Mesendoderm (in vitro differentiated cells): Measurements from ENCODE around the gene AKAP13.
A peak's percentile ranks its signal among the peaks of the same experiment; 100 is the strongest.

Experiments
- DNase-seq: peaks from one replicate; pipeline ENCODE4 v3.0.0; 2013
- H2AK5ac ChIP-seq: 2 replicates; pipeline ENCODE4 v1.6.1; 2013; ENCODE audit warnings: low read length, inconsistent platforms
- H2BK120ac ChIP-seq: 2 replicates; pipeline ENCODE4 v1.6.1; 2013; ENCODE audit warnings: low read depth, mild to moderate bottlenecking, low read length, moderate library complexity, mixed read lengths
- H2BK15ac ChIP-seq: replicated peaks from 2 replicates; pipeline ENCODE4 v1.6.1; 2013; ENCODE audit warnings: low read depth, mild to moderate bottlenecking, moderate library complexity
- H2BK5ac ChIP-seq: 2 replicates; pipeline ENCODE4 v1.6.1; 2013; ENCODE audit warnings: low read length, inconsistent platforms
- H3K18ac ChIP-seq: 2 replicates; pipeline ENCODE4 v1.6.1; 2013; ENCODE audit warnings: mild to moderate bottlenecking, low read length, mixed read lengths
- H3K23ac ChIP-seq: one replicate; pipeline ENCODE4 v1.6.1; 2013; ENCODE audit warnings: low read length
- H3K27ac ChIP-seq: 2 replicates; pipeline ENCODE4 v1.5.1; 2013; ENCODE audit warnings: low read depth, mild to moderate bottlenecking, inconsistent platforms, low read length, moderate library complexity
- H3K27me3 ChIP-seq: 2 replicates; pipeline ENCODE4 v1.6.1; 2013; ENCODE audit warnings: low read length, control low read depth, mild to moderate bottlenecking, inconsistent platforms; ENCODE audit not compliant: insufficient read depth, poor library complexity
- H3K36me3 ChIP-seq: 2 replicates; pipeline ENCODE4 v1.6.1; 2013; ENCODE audit warnings: low read length, inconsistent platforms; ENCODE audit not compliant: control insufficient read depth, insufficient read depth
- H3K4ac ChIP-seq: one replicate; pipeline ENCODE4 v1.6.1; 2013; ENCODE audit warnings: low read depth, mild to moderate bottlenecking, low read length, moderate library complexity
- H3K4me1 ChIP-seq: 2 replicates; pipeline ENCODE4 v1.6.1; 2013; ENCODE audit warnings: low read depth, low read length, inconsistent platforms; ENCODE audit not compliant: control insufficient read depth
- H3K4me2 ChIP-seq: 2 replicates; pipeline ENCODE4 v1.6.1; 2013; ENCODE audit warnings: low read length
- H3K4me3 ChIP-seq: 2 replicates; pipeline ENCODE4 v1.5.1; 2013; ENCODE audit warnings: mild to moderate bottlenecking, low read length
- H3K56ac ChIP-seq: one replicate; pipeline ENCODE4 v1.6.1; 2013; ENCODE audit warnings: low read length
- H3K79me1 ChIP-seq: 2 replicates; pipeline ENCODE4 v1.6.1; 2013; ENCODE audit warnings: low read length, inconsistent platforms
- H3K79me2 ChIP-seq: 2 replicates; pipeline ENCODE4 v1.6.1; 2013; ENCODE audit warnings: mild to moderate bottlenecking, low read length; ENCODE audit not compliant: control insufficient read depth, insufficient read depth
- H3K9ac ChIP-seq: 2 replicates; pipeline ENCODE4 v1.6.1; 2013; ENCODE audit warnings: low read length, inconsistent platforms
- H4K5ac ChIP-seq: one replicate; pipeline ENCODE4 v1.6.1; 2013; ENCODE audit warnings: low read length
- H4K8ac ChIP-seq: one replicate; pipeline ENCODE4 v1.6.1; 2013; ENCODE audit warnings: low read depth, mild to moderate bottlenecking, control low read depth, low read length, moderate library complexity
- WGBS: extraction: QIAGEN DNeasy Blood & Tissue Kit; methylation state at CpG from one replicate; pipeline ENCODE4 v1.1.7; 2013; ENCODE audit warnings: low lambda C conversion rate, missing lambda C conversion rate; ENCODE audit not compliant: insufficient coverage; ENCODE audit errors: extremely low coverage; 5-methylcytosine and 5-hydroxymethylcytosine counted together

Gene AKAP13

GRCh38 chr15:85618228-85618505 is 237.8 kb downstream of the AKAP13 start:
- no peak overlapping the region for H3K56ac ChIP-seq
- H2BK5ac ChIP-seq, result no peak overlapping the region
- no peak overlapping the region for H3K4me3 ChIP-seq
- no peak overlapping the region for H3K23ac ChIP-seq
- no peak overlapping the region for H2AK5ac ChIP-seq
- H3K36me3 ChIP-seq, result no peaks in the 10 kb centered on the region
- H2BK15ac ChIP-seq, result no peak overlapping the region
- H3K18ac ChIP-seq, result no peak overlapping the region
- H4K5ac ChIP-seq, result no peak overlapping the region
- no peak overlapping the region for H4K8ac ChIP-seq
- no peak overlapping the region for H3K27ac ChIP-seq
- DNase-seq, result peak; percentile 20
- WGBS, result no CpG with 5 or more reads among the region's 1 CpG
- no peak overlapping the region for H3K4ac ChIP-seq
- H3K4me2 ChIP-seq, result no peak overlapping the region
- H3K79me1 ChIP-seq, result peaks cover 5% of the 10 kb centered on the region
- no peak overlapping the region for H2BK120ac ChIP-seq
- no peak overlapping the region for H3K9ac ChIP-seq
- H3K27me3 ChIP-seq, result no peaks in the 10 kb centered on the region
- peaks cover 5% of the 10 kb centered on the region for H3K79me2 ChIP-seq
- peaks cover 13% of the 10 kb centered on the region for H3K4me1 ChIP-seq

- Histone ChIP-seq H3K23ac (no peak overlapping the region), H3K4me2 (peak overlapping the region; percentile 2), H2AK5ac (no peak overlapping the region), H3K27me3 (no peaks in the 10 kb centered on the region), H4K5ac (no peak overlapping the region), H2BK120ac (no peak overlapping the region), H3K9ac (no peak overlapping the region), H4K8ac (no peak overlapping the region), H3K18ac (no peak overlapping the region), H3K36me3 (no peaks in the 10 kb centered on the region), H3K27ac (no peak overlapping the region), H3K79me1 (peaks cover 10% of the 10 kb centered on the region), H3K4ac (no peak overlapping the region), H3K79me2 (peaks cover 5% of the 10 kb centered on the region), H2BK5ac (no peak overlapping the region), H3K56ac (peak overlapping the region; percentile 9), H2BK15ac (no peak overlapping the region), H3K4me1 (peaks cover 13% of the 10 kb centered on the region), H3K4me3 (no peak overlapping the region)
- peak; percentile 76 for DNase-seq
- WGBS, result no CpG with 5 or more reads among the region's 8 CpGs
These were observed 238.6 kb downstream of the AKAP13 start for GRCh38 chr15:85618956-85619491.

- Histone ChIP-seq H3K23ac (no peak overlapping the region), H3K4ac (no peak overlapping the region), H2BK15ac (no peak overlapping the region), H2AK5ac (no peak overlapping the region), H2BK5ac (no peak overlapping the region), H3K27me3 (no peaks in the 10 kb centered on the region), H3K18ac (no peak overlapping the region), H4K5ac (no peak overlapping the region), H3K27ac (no peak overlapping the region), H3K9ac (no peak overlapping the region), H3K36me3 (no peaks in the 10 kb centered on the region), H3K4me3 (no peak overlapping the region), H2BK120ac (no peak overlapping the region), H4K8ac (no peak overlapping the region), H3K79me2 (peaks cover 5% of the 10 kb centered on the region), H3K56ac (no peak overlapping the region), H3K4me1 (peaks cover 13% of the 10 kb centered on the region), H3K79me1 (peaks cover 10% of the 10 kb centered on the region), H3K4me2 (no peak overlapping the region)
- no CpG with 5 or more reads among the region's 9 CpGs for WGBS
- no peak for DNase-seq
These were observed 239.7 kb downstream of the AKAP13 start for GRCh38 chr15:85619992-85620689.

GRCh38 chr15:85620690-85621049 is 240.3 kb downstream of the AKAP13 start:
- Histone ChIP-seq H2AK5ac (no peak overlapping the region), H4K8ac (no peak overlapping the region), H3K79me1 (peaks cover 10% of the 10 kb centered on the region), H3K23ac (no peak overlapping the region), H2BK15ac (no peak overlapping the region), H3K4ac (no peak overlapping the region), H3K9ac (no peak overlapping the region), H3K4me2 (no peak overlapping the region), H4K5ac (no peak overlapping the region), H2BK120ac (no peak overlapping the region), H2BK5ac (no peak overlapping the region), H3K79me2 (peaks cover 5% of the 10 kb centered on the region), H3K27me3 (no peaks in the 10 kb centered on the region), H3K4me1 (peaks cover 13% of the 10 kb centered on the region), H3K4me3 (no peak overlapping the region), H3K56ac (no peak overlapping the region), H3K18ac (no peak overlapping the region), H3K27ac (no peak overlapping the region), H3K36me3 (no peaks in the 10 kb centered on the region)
- WGBS, result no CpG with 5 or more reads among the region's 3 CpGs
- DNase-seq, result no peak

GRCh38 chr15:85621094-85621493 is 240.7 kb downstream of the AKAP13 start:
- Histone ChIP-seq H3K27ac (no peak overlapping the region), H2BK5ac (no peak overlapping the region), H3K36me3 (no peaks in the 10 kb centered on the region), H3K56ac (no peak overlapping the region), H3K4ac (no peak overlapping the region), H3K79me2 (peaks cover 5% of the 10 kb centered on the region), H4K5ac (no peak overlapping the region), H3K4me3 (no peak overlapping the region), H3K9ac (no peak overlapping the region), H2BK15ac (no peak overlapping the region), H4K8ac (no peak overlapping the region), H2BK120ac (no peak overlapping the region), H3K79me1 (peaks cover 10% of the 10 kb centered on the region), H3K4me1 (peaks cover 13% of the 10 kb centered on the region), H3K4me2 (no peak overlapping the region), H3K18ac (no peak overlapping the region), H2AK5ac (no peak overlapping the region), H3K27me3 (no peaks in the 10 kb centered on the region), H3K23ac (no peak overlapping the region)
- no peak for DNase-seq
- no CpG with 5 or more reads among the region's 4 CpGs for WGBS
